ENCODE measurements around the gene OGFOD3.

DNA sequence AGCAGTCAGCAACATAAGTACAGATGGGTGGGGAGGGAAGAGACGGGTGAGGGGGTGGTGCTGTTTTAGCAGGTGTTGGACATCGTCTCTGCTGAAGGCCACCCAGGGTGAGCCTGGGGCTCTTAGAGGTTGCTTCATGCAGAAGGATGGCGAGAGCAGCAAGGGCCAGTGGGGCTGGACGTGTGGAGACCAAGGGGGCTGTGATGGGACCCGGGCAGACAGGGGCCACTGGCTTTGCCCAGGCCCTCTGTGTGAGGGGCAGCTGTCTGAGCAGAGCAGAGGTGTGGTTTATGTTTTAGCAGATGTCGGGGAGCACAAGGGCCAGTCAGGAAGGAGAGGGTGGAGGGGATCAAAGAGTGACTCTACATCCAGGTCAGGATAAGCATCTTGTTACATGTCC, 45.0 kb upstream of the OGFOD3 start:
- TF ChIP-seq, protein P1, sequence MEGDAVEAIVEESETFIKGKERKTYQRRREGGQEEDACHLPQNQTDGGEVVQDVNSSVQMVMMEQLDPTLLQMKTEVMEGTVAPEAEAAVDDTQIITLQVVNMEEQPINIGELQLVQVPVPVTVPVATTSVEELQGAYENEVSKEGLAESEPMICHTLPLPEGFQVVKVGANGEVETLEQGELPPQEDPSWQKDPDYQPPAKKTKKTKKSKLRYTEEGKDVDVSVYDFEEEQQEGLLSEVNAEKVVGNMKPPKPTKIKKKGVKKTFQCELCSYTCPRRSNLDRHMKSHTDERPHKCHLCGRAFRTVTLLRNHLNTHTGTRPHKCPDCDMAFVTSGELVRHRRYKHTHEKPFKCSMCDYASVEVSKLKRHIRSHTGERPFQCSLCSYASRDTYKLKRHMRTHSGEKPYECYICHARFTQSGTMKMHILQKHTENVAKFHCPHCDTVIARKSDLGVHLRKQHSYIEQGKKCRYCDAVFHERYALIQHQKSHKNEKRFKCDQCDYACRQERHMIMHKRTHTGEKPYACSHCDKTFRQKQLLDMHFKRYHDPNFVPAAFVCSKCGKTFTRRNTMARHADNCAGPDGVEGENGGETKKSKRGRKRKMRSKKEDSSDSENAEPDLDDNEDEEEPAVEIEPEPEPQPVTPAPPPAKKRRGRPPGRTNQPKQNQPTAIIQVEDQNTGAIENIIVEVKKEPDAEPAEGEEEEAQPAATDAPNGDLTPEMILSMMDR (IDR thresholded peaks at IDR 0.05): no peak
- TF ChIP-seq POLR2A (IDR thresholded peaks at IDR 0.05): no peak
- TF ChIP-seq POLR2AphosphoS5 (IDR thresholded peaks at IDR 0.05): no peak
- no peak for TF ChIP-seq EP300 (IDR thresholded peaks at IDR 0.05)

Data from stomach (tissue), 4 donors.